VCaP (cell line): ENCODE measurements around the gene EFHC1.

Experiments used
- H3K27ac ChIP-seq: fragments of 450-650 bp; 2 replicates; pipeline ENCODE4 v1.5.1; 2017
- TF ChIP-seq, protein P1 (sequence below): fragments of 450-650 bp; conservative IDR thresholded peaks from 2 replicates; pipeline ENCODE4 v1.5.1; 2017; ENCODE audit warnings: mild to moderate bottlenecking, moderate library complexity

The EFHC1 gene

DNA sequence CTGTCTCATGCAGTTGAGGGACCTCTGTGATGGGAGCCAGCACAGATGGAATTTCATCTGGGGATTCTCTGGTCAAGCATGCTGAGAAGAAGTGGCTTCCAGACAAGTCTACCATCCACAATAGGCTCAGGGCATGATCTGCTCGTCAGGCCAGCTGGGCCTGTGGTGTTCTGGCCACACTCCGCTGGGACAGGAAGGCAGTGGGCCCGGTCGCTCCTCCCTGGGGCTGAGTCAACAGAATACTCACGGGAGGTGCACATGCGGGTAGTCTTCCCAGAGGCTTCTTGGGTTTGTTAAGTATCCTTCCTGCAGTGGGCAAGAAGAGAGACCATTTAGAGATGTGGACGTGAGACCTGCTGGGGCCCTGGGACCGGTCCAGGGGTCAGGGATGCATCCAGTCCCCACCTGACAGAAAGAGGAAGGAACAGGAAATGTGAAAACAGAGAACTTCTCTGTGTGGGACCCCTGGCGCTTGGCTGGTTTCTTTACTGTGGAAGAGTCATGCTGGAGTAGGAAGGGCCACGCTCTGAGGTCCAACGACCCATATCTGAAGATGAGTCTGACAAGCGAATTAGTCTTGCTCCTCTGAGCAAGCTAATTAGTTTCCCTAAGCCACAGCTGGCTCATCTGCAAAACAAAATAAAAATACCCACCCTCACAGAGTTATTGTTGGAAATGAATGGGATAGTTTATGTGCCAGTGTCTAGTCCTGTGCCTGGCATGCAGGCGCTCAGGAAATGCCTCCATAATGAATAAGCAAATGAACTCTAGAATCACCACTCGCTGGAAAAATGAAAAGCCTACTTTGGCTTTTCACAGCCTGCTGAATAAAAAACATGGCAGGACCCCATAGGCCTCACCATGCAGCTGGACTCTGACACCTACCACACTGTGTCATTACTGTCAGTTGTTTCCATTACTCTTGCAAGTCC, 89.4 kb downstream of the EFHC1 start:
- TF ChIP-seq, protein P1, sequence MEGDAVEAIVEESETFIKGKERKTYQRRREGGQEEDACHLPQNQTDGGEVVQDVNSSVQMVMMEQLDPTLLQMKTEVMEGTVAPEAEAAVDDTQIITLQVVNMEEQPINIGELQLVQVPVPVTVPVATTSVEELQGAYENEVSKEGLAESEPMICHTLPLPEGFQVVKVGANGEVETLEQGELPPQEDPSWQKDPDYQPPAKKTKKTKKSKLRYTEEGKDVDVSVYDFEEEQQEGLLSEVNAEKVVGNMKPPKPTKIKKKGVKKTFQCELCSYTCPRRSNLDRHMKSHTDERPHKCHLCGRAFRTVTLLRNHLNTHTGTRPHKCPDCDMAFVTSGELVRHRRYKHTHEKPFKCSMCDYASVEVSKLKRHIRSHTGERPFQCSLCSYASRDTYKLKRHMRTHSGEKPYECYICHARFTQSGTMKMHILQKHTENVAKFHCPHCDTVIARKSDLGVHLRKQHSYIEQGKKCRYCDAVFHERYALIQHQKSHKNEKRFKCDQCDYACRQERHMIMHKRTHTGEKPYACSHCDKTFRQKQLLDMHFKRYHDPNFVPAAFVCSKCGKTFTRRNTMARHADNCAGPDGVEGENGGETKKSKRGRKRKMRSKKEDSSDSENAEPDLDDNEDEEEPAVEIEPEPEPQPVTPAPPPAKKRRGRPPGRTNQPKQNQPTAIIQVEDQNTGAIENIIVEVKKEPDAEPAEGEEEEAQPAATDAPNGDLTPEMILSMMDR: no peak
- H3K27ac ChIP-seq: no peak overlapping the region

DNA sequence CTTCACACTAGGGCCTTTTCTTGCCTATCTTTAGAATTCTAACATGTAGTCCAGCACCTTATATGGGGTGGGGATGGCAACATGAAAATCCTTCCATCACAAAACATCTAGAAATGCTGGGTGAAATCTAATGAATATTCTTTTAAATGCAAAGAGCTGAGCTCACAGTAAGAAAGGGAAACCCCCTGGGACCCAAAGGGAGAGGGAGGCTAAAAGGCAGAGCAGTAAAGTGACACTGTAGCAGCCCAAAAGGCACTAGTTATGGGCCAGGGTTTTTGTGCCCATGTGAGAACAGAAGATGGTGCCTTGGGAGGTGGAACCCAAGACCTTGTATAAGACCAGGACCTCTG, 90.0 kb downstream of the EFHC1 start:
- no peak overlapping the region for H3K27ac ChIP-seq
- TF ChIP-seq, protein P1: no peak

DNA sequence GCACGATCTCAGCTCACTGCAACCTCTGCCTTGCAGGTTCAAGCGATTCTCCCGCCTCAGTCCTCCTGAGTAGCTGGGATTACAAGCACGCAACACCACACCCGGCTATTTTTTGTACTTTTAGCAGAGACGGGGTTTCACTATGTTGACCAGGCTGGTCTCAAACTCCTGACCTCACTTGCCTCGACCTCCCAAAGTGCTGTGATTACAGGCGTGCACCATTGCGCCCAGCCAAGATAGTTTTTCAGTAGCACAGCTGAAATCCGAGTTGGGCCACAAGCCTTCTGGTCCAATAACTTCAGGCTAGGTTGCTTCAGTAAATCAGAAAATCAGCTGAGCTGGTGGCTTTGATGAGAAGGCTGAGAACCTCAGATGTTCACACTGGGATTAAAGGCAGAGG, 91.0 kb downstream of the EFHC1 start:
- H3K27ac ChIP-seq: no peak overlapping the region
- TF ChIP-seq, protein P1: no peak

DNA sequence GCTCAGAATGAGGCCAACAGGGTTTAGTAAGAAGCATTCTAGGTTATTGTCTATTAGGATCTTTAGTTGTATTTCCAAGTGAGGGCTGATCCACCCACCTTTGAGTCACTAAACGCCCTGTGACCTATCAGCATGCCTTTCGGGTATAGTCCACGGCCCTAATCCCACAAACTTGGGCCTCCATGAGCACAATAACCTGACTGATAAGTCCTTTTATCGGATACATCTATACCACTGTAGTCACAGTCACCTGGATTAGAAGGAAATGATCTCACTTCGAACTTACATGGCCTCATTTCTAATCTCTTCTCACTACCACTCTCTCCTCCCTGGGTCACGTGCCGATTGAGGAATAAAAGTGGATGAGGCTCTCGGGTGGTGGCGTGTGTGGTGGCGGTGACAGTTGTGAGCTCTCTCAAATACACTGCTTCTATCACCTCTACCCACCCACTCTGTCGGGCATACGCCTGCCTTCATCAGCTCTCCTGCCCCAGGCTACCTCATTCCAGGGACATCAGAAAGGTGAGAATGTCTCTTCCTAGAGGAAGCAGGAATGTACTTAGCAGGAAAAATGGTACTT, 91.5 kb downstream of the EFHC1 start:
- no peak overlapping the region for H3K27ac ChIP-seq
- TF ChIP-seq, protein P1: no peak

DNA sequence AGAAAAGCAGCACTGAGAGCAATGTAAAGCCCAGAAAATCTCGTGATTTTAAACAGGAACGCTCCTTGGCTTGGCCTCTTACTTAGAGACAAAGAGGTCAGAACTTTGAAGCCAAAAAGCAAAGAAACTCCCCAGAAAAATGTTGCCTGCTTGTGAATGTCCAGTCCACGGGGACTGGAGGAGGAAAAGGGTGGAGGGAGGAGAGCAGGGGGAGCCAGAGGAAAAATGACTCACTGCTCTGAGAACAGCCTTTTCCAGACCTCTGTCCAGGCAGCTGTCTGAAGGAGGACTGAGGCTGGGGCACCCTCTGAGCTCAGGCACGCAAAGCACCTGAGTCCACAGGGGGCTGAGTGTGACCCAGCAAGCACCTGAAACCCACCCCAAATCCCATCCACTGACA, 92.1 kb downstream of the EFHC1 start:
- H3K27ac ChIP-seq: no peak overlapping the region
- TF ChIP-seq, protein P1: no peak

DNA sequence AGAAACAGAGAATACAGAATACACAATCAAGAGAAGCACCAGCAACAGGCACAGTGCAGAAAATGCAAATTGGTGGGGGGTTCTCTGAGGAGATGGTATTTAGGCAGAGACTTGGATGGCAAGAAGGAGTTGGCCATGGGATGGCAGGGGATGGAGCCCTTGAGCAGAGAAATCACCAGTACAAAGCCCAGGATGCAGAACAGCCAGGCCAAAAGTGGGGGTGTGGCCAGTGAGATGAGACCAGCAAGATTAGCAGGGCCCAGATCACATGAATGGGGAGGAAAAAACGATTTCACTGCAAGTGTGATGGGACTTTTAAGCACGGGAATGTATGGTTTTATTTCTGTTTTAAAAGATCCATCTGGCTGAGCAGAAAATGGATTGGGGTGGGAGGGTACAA, 93.3 kb downstream of the EFHC1 start:
- H3K27ac ChIP-seq: no peak overlapping the region
- TF ChIP-seq, protein P1: no peak

DNA sequence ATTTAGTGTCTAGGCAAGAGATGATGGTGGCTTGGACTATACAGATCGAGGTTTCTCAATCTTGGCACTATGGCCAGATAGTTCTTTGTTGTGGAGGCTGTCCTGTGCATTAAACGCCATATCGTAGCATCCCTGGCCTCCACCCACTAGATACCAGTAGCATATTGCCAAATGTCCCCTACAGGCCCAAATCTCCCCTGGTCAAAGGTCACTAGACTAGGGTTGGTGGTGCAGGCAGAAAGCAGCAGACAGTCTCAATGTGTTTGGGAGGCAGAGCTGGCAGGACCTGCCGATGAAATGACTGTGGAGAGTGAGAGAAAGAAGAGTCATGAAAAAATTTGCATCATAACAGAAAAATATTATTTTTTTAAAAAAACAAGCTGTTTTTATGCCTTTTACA, 93.8 kb downstream of the EFHC1 start:
- TF ChIP-seq, protein P1: no peak
- no peak overlapping the region for H3K27ac ChIP-seq
